Measurements from ENCODE around the gene TTLL12. TPM values are rescaled to one million over a fixed set of nuclear protein-coding genes. Genes with fewer than 3 reads are reported as not detected.

The TTLL12 gene
- total and polyA plus RNA-seq, 2 of the 8 experiments (the other 6 are each of a cell fraction or from before 2014, with no cell fraction given), result 101 to 124 TPM

DNA sequence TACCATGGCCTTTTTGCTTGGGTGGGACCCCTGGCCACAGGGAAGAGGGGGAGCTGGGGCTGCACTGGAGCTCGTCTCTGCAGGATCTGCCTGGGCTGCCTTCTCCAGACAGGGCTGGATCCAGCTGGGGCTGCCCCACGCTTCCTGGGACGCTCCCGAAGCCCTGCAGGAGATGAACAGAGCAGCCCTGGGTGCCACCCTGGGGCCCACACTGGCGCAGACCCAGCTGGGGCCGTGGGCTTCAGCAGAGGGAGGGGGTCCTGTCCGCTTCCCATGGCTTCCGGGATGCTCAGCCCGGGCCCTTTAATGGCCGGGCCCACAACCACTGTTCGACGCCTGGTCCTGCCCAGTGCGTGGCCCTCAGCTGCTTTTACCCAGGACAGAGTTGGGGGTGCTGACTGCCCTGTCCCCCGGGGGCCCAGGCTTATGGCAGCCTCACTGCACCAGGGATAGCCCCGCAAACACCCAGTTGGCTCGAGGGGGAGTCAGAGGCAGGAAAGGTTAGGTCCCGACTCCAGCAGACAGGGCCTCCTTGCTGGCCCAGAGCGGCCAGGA is 23.6 kb downstream of the TTLL12 start (continued):
- TF ChIP-seq GTF2F1 (IDR thresholded peaks at IDR 0.05; ENCODE audit: borderline replicate concordance, low read depth, low read length) (no peak), SIRT6 (IDR thresholded peaks at IDR 0.05; ENCODE audit: low read length) (no peak), ZNF274 (IDR thresholded peaks at IDR 0.05; ENCODE audit: borderline replicate concordance, extremely low read depth, low read length) (no peak)
